Measurements from ENCODE around the gene HM13. TPM values are rescaled to one million over a fixed set of nuclear protein-coding genes. Genes with fewer than 3 reads are reported as not detected.
"Not testable (repeated sequence)": the region's sequence is repeated elsewhere in the genome, so short reads cannot be mapped to it uniquely, and the experiment has no call there.

Gene HM13
- total and polyA plus RNA-seq, 8 donors = 139 to 286 (median 184) TPM

- TF ChIP-seq CTCF (IDR thresholded peaks at IDR 0.05) = no peak
- no peak for DNase-seq
- H3K27me3 ChIP-seq = no peaks in the 10 kb centered on the region
- no peak overlapping the region for H3K27ac ChIP-seq
- WGBS, 2 donors = 94 to 100% methylated on average over 2 of the region's 2 CpGs
- H3K4me3 ChIP-seq = no peak overlapping the region
- H3K4me1 ChIP-seq = peaks cover 7 to 12% (median 7%) of the 10 kb centered on the region in 3 donors
- no peaks in the 10 kb centered on the region for H3K36me3 ChIP-seq
- no peaks in the 10 kb centered on the region for H3K9me3 ChIP-seq
- intact Hi-C loops (cut with DNase I) = no loop called here
- no peak for ATAC-seq
- FAIRE-seq = no peak
These were observed 62.5 kb downstream of the HM13 start for GRCh38 chr20:31576751-31577150.

- H3K27me3 ChIP-seq = no peaks in the 10 kb centered on the region
- H3K36me3 ChIP-seq = no peaks in the 10 kb centered on the region
- peaks cover 4 to 10% (median 7%) of the 10 kb centered on the region in 3 donors for H3K4me1 ChIP-seq
- H3K9me3 ChIP-seq = no peaks in the 10 kb centered on the region
- H3K27ac ChIP-seq = no peak overlapping the region
- intact Hi-C loops (cut with DNase I) = no loop called here
- no peak for TF ChIP-seq CTCF (IDR thresholded peaks at IDR 0.05)
- ATAC-seq (no peak), DNase-seq (no peak), FAIRE-seq (no peak)
- WGBS, 2 donors = 92 to 96% methylated on average over 9 of the region's 9 CpGs
- no peak overlapping the region for H3K4me3 ChIP-seq
These were observed 63.0 kb downstream of the HM13 start for GRCh38 chr20:31577194-31577593.

GRCh38 chr20:31578448-31579138 is 64.4 kb downstream of the HM13 start:
- Histone ChIP-seq H3K36me3 (no peaks in the 10 kb centered on the region), H3K9me3 (no peaks in the 10 kb centered on the region), H3K4me1 (peaks cover 0 to 5% (median 4%) of the 10 kb centered on the region in 3 donors), H3K27me3 (no peaks in the 10 kb centered on the region), H3K27ac (no peak overlapping the region), H3K4me3 (no peak overlapping the region)
- ATAC-seq (no peak), DNase-seq (peak in 1 of 6 donors; percentile 70), FAIRE-seq (no peak)
- 93 to 95% methylated on average over 43 of the region's 43 CpGs for WGBS, 2 donors
- intact Hi-C loops (cut with DNase I) = no loop called here
- no peak for TF ChIP-seq CTCF (IDR thresholded peaks at IDR 0.05)

- FAIRE-seq (no peak), ATAC-seq (no peak), DNase-seq (no peak)
- Histone ChIP-seq H3K4me3 (no peak overlapping the region), H3K36me3 (no peaks in the 10 kb centered on the region), H3K27me3 (no peaks in the 10 kb centered on the region), H3K27ac (no peak overlapping the region), H3K9me3 (no peaks in the 10 kb centered on the region), H3K4me1 (no peaks in the 10 kb centered on the region)
- TF ChIP-seq CTCF (IDR thresholded peaks at IDR 0.05) = no peak
- intact Hi-C loops (cut with DNase I) = no loop called here
- 94 to 95% methylated on average over 6 of the region's 6 CpGs for WGBS, 2 donors
These were observed 65.0 kb downstream of the HM13 start for GRCh38 chr20:31579245-31579644.

- H3K27me3 ChIP-seq; H3K36me3 ChIP-seq; DNase-seq; FAIRE-seq; H3K27ac ChIP-seq; ATAC-seq; H3K4me1 ChIP-seq; H3K4me3 ChIP-seq; intact Hi-C loops (cut with DNase I); H3K9me3 ChIP-seq: not testable (repeated sequence)
- WGBS, 2 donors = 94 to 96% methylated on average over 17 of the region's 17 CpGs
These were observed 65.9 kb downstream of the HM13 start for GRCh38 chr20:31579941-31580651.
